H1 (cell line): ENCODE data around the gene DFFB. TPM values are rescaled to one million over a fixed set of nuclear protein-coding genes. Genes with fewer than 3 reads are reported as not detected.

ENCODE experiments used
- FOSL1 ChIP-seq: IDR thresholded peaks from 2 replicates; pipeline ENCODE4 v1.6.1; 2011; ENCODE audit warnings: mild to moderate bottlenecking, low read depth, low read length, moderate library complexity; ENCODE audit not compliant: insufficient read depth
- SP2 ChIP-seq: IDR thresholded peaks from 2 replicates; pipeline ENCODE4 v1.6.1; 2012; ENCODE audit warnings: mild to moderate bottlenecking, low read length, inconsistent platforms
- polyA plus RNA-seq, 7 experiments: library from polyadenylated mRNA; depleted of rRNA in 3 of 7; stranded (reverse) in 5 of 7; unstranded in 2 of 7; fragments of >200 nt in 5 of 7; fragments of 200-250 nt in 2 of 7; gene quantifications; 1 replicate in 5 of 7; 2 replicates in 1 of 7; 4 replicates in 1 of 7; pipeline versions ENCODE4 v1.2.1 to v1.2.3, GENCODE V29; 2011 to 2013; ENCODE audit warnings: missing spikeins in 2 of 7, mixed read lengths in 2 of 7
- total RNA-seq: library from RNA; stranded (reverse); fragmentation: NEBNext Ultra II Directional; extraction: Animal tissue kit (Norgen Biotek cat#: 25700); gene quantifications from 2 replicates; pipeline ENCODE4 v1.2.1, GENCODE V29; 2021

Gene DFFB
- total and polyA plus RNA-seq, 2 of the 8 experiments (the other 6 are each of a cell fraction or from before 2014, with no cell fraction given) = 8.6 to 11.9 TPM

GRCh38 chr1:3814771-3815561, 42.3 kb upstream of the DFFB start (continued):
- no peak for TF ChIP-seq FOSL1
- TF ChIP-seq SP2 = no peak
